ENCODE data around the gene TLX2.

DNA sequence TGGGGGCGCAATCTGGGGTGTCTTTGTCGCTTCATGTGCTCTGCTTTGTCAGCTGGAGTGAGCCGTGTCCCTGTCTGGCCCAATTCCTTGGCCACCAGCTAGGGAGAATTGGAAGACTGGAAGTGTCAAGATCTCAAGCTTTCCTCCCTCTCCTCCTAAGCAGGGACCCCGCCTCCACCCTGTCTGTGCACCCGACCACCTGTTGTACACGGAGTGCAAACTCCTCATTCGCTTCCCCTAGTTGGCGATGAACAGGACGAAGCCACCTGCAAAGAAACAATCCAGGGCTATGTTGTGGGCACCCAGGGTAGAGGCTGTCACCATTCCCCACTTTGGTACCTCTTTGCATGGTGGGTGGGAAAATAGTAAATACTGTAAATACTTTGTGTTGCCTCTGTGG is 13.5 kb downstream of the TLX2 start:
- TF ChIP-seq, protein P1, sequence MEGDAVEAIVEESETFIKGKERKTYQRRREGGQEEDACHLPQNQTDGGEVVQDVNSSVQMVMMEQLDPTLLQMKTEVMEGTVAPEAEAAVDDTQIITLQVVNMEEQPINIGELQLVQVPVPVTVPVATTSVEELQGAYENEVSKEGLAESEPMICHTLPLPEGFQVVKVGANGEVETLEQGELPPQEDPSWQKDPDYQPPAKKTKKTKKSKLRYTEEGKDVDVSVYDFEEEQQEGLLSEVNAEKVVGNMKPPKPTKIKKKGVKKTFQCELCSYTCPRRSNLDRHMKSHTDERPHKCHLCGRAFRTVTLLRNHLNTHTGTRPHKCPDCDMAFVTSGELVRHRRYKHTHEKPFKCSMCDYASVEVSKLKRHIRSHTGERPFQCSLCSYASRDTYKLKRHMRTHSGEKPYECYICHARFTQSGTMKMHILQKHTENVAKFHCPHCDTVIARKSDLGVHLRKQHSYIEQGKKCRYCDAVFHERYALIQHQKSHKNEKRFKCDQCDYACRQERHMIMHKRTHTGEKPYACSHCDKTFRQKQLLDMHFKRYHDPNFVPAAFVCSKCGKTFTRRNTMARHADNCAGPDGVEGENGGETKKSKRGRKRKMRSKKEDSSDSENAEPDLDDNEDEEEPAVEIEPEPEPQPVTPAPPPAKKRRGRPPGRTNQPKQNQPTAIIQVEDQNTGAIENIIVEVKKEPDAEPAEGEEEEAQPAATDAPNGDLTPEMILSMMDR (IDR thresholded peaks at IDR 0.05; ENCODE audit: insufficient read depth, low read length) = no peak
- TF ChIP-seq GABPA (IDR thresholded peaks at IDR 0.05; ENCODE audit: low read depth) = no peak
- TF ChIP-seq SPI1 (IDR thresholded peaks at IDR 0.05; ENCODE audit: borderline replicate concordance, low read depth) = no peak
- TF ChIP-seq POLR2AphosphoS5 (IDR thresholded peaks at IDR 0.05; ENCODE audit: low read depth) = no peak
- TF ChIP-seq, protein P2, sequence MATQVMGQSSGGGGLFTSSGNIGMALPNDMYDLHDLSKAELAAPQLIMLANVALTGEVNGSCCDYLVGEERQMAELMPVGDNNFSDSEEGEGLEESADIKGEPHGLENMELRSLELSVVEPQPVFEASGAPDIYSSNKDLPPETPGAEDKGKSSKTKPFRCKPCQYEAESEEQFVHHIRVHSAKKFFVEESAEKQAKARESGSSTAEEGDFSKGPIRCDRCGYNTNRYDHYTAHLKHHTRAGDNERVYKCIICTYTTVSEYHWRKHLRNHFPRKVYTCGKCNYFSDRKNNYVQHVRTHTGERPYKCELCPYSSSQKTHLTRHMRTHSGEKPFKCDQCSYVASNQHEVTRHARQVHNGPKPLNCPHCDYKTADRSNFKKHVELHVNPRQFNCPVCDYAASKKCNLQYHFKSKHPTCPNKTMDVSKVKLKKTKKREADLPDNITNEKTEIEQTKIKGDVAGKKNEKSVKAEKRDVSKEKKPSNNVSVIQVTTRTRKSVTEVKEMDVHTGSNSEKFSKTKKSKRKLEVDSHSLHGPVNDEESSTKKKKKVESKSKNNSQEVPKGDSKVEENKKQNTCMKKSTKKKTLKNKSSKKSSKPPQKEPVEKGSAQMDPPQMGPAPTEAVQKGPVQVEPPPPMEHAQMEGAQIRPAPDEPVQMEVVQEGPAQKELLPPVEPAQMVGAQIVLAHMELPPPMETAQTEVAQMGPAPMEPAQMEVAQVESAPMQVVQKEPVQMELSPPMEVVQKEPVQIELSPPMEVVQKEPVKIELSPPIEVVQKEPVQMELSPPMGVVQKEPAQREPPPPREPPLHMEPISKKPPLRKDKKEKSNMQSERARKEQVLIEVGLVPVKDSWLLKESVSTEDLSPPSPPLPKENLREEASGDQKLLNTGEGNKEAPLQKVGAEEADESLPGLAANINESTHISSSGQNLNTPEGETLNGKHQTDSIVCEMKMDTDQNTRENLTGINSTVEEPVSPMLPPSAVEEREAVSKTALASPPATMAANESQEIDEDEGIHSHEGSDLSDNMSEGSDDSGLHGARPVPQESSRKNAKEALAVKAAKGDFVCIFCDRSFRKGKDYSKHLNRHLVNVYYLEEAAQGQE (IDR thresholded peaks at IDR 0.05; ENCODE audit: insufficient replicate concordance, low read depth) = no peak

Measured in HL-60 (cell line).